OCI-LY1 (cell line): ENCODE measurements around the gene CHRM4.

Experiments
- H2AFZ ChIP-seq: fragments of 200-600 bp; sonication (generic), shearing (Covaris generic); 2 replicates; pipeline ENCODE4 v1.6.0; 2014; ENCODE audit warnings: antibody characterized with exemption, mild to moderate bottlenecking, low read length
- H3F3A ChIP-seq: fragments of 200-600 bp; sonication (generic), shearing (Covaris generic); 2 replicates; pipeline ENCODE4 v1.6.0; 2014; ENCODE audit warnings: mild to moderate bottlenecking, antibody characterized with exemption, low read length, moderate library complexity; ENCODE audit not compliant: insufficient read depth
- H3K27ac ChIP-seq: fragments of 200-600 bp; sonication (generic); 2 replicates; pipeline ENCODE4 v1.5.1; 2014; ENCODE audit warnings: low read length, mixed run types, mild to moderate bottlenecking, low read depth; ENCODE audit not compliant: poor library complexity, severe bottlenecking
- H3K27me3 ChIP-seq: fragments of 200-600 bp; sonication (generic); 2 replicates; pipeline ENCODE4 v1.6.0; 2014; ENCODE audit warnings: antibody characterized with exemption, mild to moderate bottlenecking, low read length, moderate library complexity; ENCODE audit not compliant: insufficient read depth
- H3K36me3 ChIP-seq: fragments of 200-600 bp; sonication (generic); 2 replicates; pipeline ENCODE4 v1.6.1; 2014; ENCODE audit warnings: mild to moderate bottlenecking, antibody characterized with exemption, low read length, moderate library complexity, mixed read lengths; ENCODE audit not compliant: insufficient read depth
- H3K4me1 ChIP-seq: fragments of 200-600 bp; sonication (generic); 2 replicates; pipeline ENCODE4 v1.5.1; 2014; ENCODE audit warnings: mild to moderate bottlenecking, low read length, moderate library complexity; ENCODE audit not compliant: insufficient read depth, severe bottlenecking
- H3K4me2 ChIP-seq: fragments of 200-600 bp; sonication (generic), shearing (Covaris generic); 2 replicates; pipeline ENCODE4 v1.6.1; 2014; ENCODE audit warnings: low read length
- H3K4me3 ChIP-seq: fragments of 200-600 bp; sonication (generic); 2 replicates; pipeline ENCODE4 v1.5.1; 2014; ENCODE audit warnings: low read length, low read depth, mild to moderate bottlenecking, mixed read lengths; ENCODE audit not compliant: poor library complexity, severe bottlenecking
- H3K79me2 ChIP-seq: fragments of 200-600 bp; shearing (Covaris generic); 2 replicates; pipeline ENCODE4 v1.6.1; 2016; ENCODE audit warnings: mixed run types, low read length, mixed read lengths; ENCODE audit not compliant: insufficient read depth
- H3K9ac ChIP-seq: fragments of 200-600 bp; sonication (generic), shearing (Covaris generic); 2 replicates; pipeline ENCODE4 v1.6.1; 2014; ENCODE audit warnings: mild to moderate bottlenecking, low read length, mixed read lengths
- H3K9me2 ChIP-seq: fragments of 200-600 bp; sonication (generic), shearing (Covaris generic); 2 replicates; pipeline ENCODE4 v1.6.1; 2014; ENCODE audit warnings: low read depth, mild to moderate bottlenecking, low read length, mixed read lengths
- H3K9me3 ChIP-seq: fragments of 200-600 bp; shearing (Covaris generic); 2 replicates; pipeline ENCODE4 v1.6.1; 2014; ENCODE audit warnings: low read length, mixed read lengths
- H4K20me1 ChIP-seq: fragments of 200-600 bp; sonication (generic), shearing (Covaris generic); 2 replicates; pipeline ENCODE4 v1.6.0; 2016; ENCODE audit warnings: mild to moderate bottlenecking, low read length; ENCODE audit not compliant: insufficient read depth
- EZH2 ChIP-seq: fragments of 200-600 bp; sonication (generic), shearing (Covaris generic); IDR thresholded peaks from 2 replicates; pipeline ENCODE4 v1.8.0; 2017; ENCODE audit warnings: borderline replicate concordance, mixed run types, mild to moderate bottlenecking, antibody characterized with exemption, low read length, moderate library complexity, mixed read lengths
- TF ChIP-seq, protein P1 (sequence below): fragments of 200-600 bp; sonication (generic), shearing (Covaris generic); IDR thresholded peaks from 2 replicates; pipeline ENCODE4 v1.5.1; 2017; ENCODE audit warnings: mild to moderate bottlenecking, antibody characterized with exemption, low read length, moderate library complexity, mixed read lengths

Gene CHRM4

DNA sequence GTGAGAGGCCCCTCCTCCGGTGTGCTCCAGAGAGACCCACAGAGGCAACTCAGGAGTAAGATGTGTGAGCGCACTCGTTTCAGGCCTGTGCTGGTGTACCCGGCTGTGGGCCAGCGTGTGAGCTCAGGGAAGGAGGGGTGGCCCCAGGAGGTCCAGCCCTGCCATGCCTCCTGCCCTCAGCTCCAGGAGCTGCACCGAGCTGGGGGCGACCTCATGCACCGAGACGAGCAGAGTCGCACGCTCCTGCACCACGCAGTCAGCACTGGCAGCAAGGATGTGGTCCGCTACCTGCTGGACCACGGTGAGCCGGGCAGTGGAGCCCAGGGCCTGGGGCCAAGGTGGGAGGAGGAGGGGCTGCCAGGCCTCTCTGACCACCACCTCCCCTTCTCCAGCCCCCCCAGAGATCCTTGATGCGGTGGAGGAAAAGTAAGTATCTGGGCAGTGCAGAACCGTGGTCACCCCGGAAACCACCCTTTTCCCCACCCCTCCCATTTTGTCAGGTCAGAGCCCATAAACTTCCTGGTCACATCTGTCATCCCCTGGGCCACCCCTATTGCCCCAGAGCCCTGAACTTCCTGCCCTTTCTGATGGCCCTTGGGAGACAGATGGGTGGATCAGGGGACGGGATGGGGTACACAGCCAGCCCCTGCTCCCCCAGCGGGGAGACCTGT lies 12.6 kb downstream of the CHRM4 start:
- Histone ChIP-seq H3K27me3 (no peaks in the 10 kb centered on the region), H4K20me1 (no peaks in the 10 kb centered on the region), H3K4me3 (no peak overlapping the region), H3F3A (no peaks in the 10 kb centered on the region), H3K4me2 (no peak overlapping the region), H3K9ac (no peak overlapping the region), H3K27ac (no peak overlapping the region), H3K4me1 (peaks cover 17% of the 10 kb centered on the region), H3K79me2 (no peaks in the 10 kb centered on the region), H3K9me3 (no peaks in the 10 kb centered on the region), H3K36me3 (peaks cover 50% of the 10 kb centered on the region), H3K9me2 (no peaks in the 10 kb centered on the region), H2AFZ (no peak overlapping the region)
- TF ChIP-seq, protein P1, sequence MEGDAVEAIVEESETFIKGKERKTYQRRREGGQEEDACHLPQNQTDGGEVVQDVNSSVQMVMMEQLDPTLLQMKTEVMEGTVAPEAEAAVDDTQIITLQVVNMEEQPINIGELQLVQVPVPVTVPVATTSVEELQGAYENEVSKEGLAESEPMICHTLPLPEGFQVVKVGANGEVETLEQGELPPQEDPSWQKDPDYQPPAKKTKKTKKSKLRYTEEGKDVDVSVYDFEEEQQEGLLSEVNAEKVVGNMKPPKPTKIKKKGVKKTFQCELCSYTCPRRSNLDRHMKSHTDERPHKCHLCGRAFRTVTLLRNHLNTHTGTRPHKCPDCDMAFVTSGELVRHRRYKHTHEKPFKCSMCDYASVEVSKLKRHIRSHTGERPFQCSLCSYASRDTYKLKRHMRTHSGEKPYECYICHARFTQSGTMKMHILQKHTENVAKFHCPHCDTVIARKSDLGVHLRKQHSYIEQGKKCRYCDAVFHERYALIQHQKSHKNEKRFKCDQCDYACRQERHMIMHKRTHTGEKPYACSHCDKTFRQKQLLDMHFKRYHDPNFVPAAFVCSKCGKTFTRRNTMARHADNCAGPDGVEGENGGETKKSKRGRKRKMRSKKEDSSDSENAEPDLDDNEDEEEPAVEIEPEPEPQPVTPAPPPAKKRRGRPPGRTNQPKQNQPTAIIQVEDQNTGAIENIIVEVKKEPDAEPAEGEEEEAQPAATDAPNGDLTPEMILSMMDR = no peak
- no peak for TF ChIP-seq EZH2

- H3K27ac ChIP-seq = no peak overlapping the region
- H3K4me3 ChIP-seq = no peak overlapping the region
- H3K4me1 ChIP-seq = peaks cover 17% of the 10 kb centered on the region
- H3F3A ChIP-seq = no peaks in the 10 kb centered on the region
- H3K79me2 ChIP-seq = no peaks in the 10 kb centered on the region
- peaks cover 55% of the 10 kb centered on the region for H3K36me3 ChIP-seq
- no peaks in the 10 kb centered on the region for H4K20me1 ChIP-seq
- H3K4me2 ChIP-seq = no peak overlapping the region
- H3K9ac ChIP-seq = no peak overlapping the region
- H2AFZ ChIP-seq = no peak overlapping the region
- no peaks in the 10 kb centered on the region for H3K9me3 ChIP-seq
- TF ChIP-seq, protein P1 = no peak
- no peak for TF ChIP-seq EZH2
- no peaks in the 10 kb centered on the region for H3K27me3 ChIP-seq
- no peaks in the 10 kb centered on the region for H3K9me2 ChIP-seq
These were observed 13.3 kb downstream of the CHRM4 start for GRCh38 chr11:46378296-46378695.

- H3F3A ChIP-seq = no peaks in the 10 kb centered on the region
- H3K9me2 ChIP-seq = no peaks in the 10 kb centered on the region
- H3K4me1 ChIP-seq = peaks cover 17% of the 10 kb centered on the region
- TF ChIP-seq, protein P1 = no peak
- no peak for TF ChIP-seq EZH2
- H3K36me3 ChIP-seq = peaks cover 55% of the 10 kb centered on the region
- H3K4me2 ChIP-seq = no peak overlapping the region
- H2AFZ ChIP-seq = no peak overlapping the region
- H3K4me3 ChIP-seq = no peak overlapping the region
- no peak overlapping the region for H3K27ac ChIP-seq
- no peaks in the 10 kb centered on the region for H4K20me1 ChIP-seq
- H3K9me3 ChIP-seq = no peaks in the 10 kb centered on the region
- H3K79me2 ChIP-seq = no peaks in the 10 kb centered on the region
- no peaks in the 10 kb centered on the region for H3K27me3 ChIP-seq
- no peak overlapping the region for H3K9ac ChIP-seq
These were observed 13.7 kb downstream of the CHRM4 start for GRCh38 chr11:46377831-46378230.
